CD4-positive, alpha-beta T cell treated with Interleukin-6 at 100 ng/mL for 8 hours (primary cell): Measurements from ENCODE around the gene CFAP46.
"Not testable (repeated sequence)": the region's sequence is repeated elsewhere in the genome, so short reads cannot be mapped to it uniquely, and the experiment has no call there.

Source experiments
- DNase-seq: peaks from one replicate; pipeline ENCODE4 v3.0.0-alpha.2; 2020; ENCODE audit warnings: mixed read lengths, low spot score

CFAP46 gene

GRCh38 chr10:132826524-132827422 lies 115.6 kb downstream of the CFAP46 start:
- DNase-seq, result no peak

- DNase-seq, result not testable (repeated sequence)
These were observed 116.4 kb downstream of the CFAP46 start for GRCh38 chr10:132825783-132826523.

GRCh38 chr10:132820056-132820455 lies 122.3 kb downstream of the CFAP46 start:
- DNase-seq, result no peak

GRCh38 chr10:132817701-132818211 lies 124.6 kb downstream of the CFAP46 start:
- no peak for DNase-seq

- no peak for DNase-seq
These were observed 125.7 kb downstream of the CFAP46 start for GRCh38 chr10:132816718-132817117.

- no peak for DNase-seq
These were observed 127.1 kb downstream of the CFAP46 start for GRCh38 chr10:132815168-132815857.

GRCh38 chr10:132814469-132814856 lies 127.9 kb downstream of the CFAP46 start:
- DNase-seq, result no peak

- no peak for DNase-seq
These were observed 128.6 kb downstream of the CFAP46 start for GRCh38 chr10:132813560-132814468.

GRCh38 chr10:132813001-132813401 lies 129.4 kb downstream of the CFAP46 start:
- DNase-seq, result no peak

GRCh38 chr10:132812520-132812919 lies 129.8 kb downstream of the CFAP46 start:
- DNase-seq, result no peak

GRCh38 chr10:132811891-132812481 lies 130.4 kb downstream of the CFAP46 start:
- DNase-seq, result no peak

GRCh38 chr10:132810807-132811700 lies 131.3 kb downstream of the CFAP46 start:
- no peak for DNase-seq

GRCh38 chr10:132810141-132810806 lies 132.1 kb downstream of the CFAP46 start:
- no peak for DNase-seq

- DNase-seq, result no peak
These were observed 132.9 kb downstream of the CFAP46 start for GRCh38 chr10:132809232-132810140.

- no peak for DNase-seq
These were observed 133.8 kb downstream of the CFAP46 start for GRCh38 chr10:132808383-132809231.

- DNase-seq, result no peak
These were observed 134.7 kb downstream of the CFAP46 start for GRCh38 chr10:132807621-132808049.

- DNase-seq, result no peak
These were observed 135.8 kb downstream of the CFAP46 start for GRCh38 chr10:132806561-132807003.
